Cerebellar nuclear complex (tissue), 1 donor: ENCODE results near the gene SLC22A23.

Source experiments
- DNase-seq, 2 experiments: peaks; one replicate each; lab custom pipeline; 2025; lab: John Stamatoyannopoulos, UW

SLC22A23 gene

GRCh38 chr6:3369985-3370360 is 86.9 kb downstream of the SLC22A23 start:
- DNase-seq, result no peak

DNA sequence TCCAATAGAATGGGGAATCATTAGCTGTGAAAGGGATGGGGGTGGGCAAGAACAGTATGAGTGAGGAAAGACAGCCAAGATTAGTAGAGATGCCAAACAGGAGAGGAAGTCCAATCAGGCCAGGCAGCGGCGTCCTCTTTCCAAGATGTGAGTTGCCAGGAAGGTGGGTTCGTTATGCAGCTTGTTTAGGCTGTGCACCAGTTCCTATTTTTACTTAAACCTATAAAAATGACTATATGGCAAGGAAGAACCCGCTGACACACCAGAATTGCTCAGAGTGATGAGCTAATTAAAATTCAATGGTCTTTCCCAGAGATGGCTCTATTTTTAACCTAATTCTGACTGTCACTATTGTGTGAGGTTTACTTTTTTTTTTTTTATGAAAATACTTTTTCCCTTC is 88.2 kb downstream of the SLC22A23 start:
- DNase-seq, result no peak

DNA sequence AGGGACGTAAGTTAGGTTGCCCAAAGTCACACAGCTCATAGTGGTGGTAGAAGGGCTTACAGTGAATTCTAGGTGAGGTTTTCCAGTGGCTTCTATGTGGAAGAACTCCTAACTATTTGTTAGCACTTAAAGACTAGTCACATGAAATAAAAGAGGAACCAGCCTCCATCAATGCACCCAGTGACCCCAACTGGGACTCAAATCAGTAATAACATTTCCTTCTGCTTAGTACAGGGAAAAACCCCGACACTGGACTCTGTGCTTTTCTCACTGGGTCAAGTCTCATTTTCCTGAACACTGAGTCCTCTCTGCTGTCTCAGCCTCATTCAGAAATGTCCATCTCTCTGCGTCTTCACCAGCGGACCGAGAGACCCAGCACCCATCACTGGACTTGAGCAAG is 89.2 kb downstream of the SLC22A23 start:
- DNase-seq, result no peak

GRCh38 chr6:3366596-3367413 is 90.0 kb downstream of the SLC22A23 start:
- DNase-seq, result no peak

DNA sequence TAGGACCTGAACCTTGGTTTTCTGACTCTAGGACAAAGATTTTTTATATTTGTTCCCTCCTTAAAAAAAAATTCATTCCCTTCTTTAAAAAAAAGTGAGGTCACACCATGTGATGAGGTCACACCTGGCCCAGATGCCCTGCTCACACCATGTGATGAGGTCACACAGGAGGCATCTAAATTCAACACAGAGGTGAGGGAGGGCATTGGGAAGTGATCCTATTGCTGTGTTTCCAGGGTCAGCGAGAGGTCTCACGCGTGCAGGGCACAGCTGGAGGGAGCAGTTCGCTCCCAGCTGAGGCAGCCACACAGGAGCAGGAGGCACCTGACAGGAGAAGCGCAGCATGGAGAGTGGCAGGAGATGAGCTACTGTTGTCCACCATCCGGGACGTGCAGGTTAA is 92.5 kb downstream of the SLC22A23 start:
- DNase-seq, result no peak

DNA sequence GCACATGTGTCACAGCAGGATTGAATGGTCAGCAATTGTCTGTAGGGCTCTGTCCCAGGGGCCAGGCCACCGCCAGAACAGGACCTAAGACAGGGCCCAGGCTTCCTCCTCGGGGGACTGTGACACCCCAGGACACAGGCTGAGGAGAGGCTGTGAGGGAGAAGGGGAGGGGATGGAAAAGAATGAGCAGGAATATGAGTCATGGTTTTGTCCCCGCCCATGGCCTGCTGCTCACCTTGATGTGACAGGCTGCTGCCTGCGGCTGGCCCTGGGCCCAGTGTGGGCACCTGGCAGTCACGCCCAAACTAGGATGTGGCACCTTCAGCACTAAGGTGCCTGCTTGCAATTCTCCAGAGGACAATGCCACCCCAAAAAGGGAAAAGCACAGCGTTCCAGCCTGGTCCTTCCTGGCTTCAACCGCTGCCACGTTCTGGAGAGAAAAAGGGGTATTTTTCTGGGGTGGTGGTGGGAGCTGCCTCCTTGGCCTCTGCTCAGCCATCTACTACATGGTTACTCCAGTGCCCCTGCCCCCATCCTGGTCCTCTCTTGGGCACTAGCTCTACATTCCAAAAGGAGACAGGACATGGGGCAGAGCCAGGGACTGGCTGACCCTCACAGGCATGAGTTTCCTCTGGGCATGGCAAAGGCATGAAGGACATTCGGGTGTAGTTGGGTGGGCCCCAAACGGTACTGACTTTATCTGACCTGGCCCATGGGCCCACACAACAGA is 93.4 kb downstream of the SLC22A23 start:
- no peak for DNase-seq

GRCh38 chr6:3361312-3362037 is 95.4 kb downstream of the SLC22A23 start:
- DNase-seq, result no peak

DNA sequence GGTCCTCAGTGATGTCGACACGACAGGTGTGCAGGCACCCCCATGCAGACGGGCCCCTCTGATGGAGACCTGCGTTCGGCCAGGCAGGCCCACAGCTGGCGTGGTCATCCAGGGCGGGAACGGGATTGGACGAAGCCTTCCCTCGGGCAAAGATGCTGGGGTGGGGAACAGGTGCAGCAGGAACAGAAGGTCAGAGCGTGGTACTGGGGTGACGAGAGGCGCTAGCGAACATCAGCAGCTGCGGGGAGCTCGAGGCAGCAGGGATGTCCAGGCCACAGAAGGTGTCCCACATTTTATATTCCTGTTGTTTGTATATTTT is 96.2 kb downstream of the SLC22A23 start:
- DNase-seq, result no peak

GRCh38 chr6:3359973-3360726 is 96.7 kb downstream of the SLC22A23 start:
- no peak for DNase-seq

- DNase-seq, result no peak
Measured at GRCh38 chr6:3359101-3359752, 97.6 kb downstream of the SLC22A23 start.

- no peak for DNase-seq
Measured at GRCh38 chr6:3358413-3359100, 98.3 kb downstream of the SLC22A23 start.

DNA sequence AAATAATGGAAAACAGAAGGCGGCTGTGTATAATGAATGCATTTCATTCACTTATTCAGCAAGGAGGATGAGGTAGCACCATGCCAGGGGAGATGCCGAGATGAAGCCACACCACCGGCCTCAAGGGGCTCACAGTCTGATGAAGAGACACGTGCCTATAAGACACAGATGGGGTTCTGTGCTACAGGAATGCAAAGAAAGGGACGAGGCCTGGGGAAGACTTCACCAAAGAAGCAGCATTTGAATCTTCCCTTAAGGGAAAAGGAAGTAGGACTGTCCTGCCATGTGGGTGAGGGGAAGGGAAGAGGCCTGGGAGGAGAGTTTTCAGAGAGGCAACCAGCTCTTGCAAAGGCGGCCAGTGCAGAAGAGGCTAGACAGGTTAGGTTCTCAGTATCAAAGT is 99.2 kb downstream of the SLC22A23 start:
- no peak for DNase-seq

DNA sequence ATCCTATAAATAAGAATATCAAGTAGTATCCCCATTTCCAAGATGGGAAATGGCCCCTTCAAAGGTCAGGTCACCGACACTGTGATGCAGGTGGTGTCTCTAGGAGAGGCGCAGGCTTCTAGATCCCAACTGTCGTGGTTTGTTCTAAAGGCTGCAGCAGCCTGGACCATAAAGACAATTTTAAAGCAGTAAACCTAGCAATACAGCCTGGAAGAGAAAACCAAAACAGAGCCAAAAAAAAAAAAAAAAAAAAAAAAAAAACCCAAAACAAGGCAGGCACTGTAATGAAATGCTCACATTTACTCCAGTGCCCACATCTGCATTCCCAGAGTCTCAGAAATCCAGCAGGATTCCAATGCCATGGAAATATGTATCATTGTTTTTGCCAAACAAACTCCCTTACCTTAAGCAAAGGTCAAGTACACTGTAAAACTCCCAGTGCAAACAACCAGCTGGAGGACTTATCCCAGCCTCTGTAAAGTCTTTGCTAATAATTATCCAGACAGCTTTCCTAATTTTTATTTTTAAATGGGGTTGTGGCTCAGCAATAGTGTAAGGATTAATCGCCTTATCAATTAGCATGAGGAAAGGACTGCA is 99.9 kb downstream of the SLC22A23 start:
- no peak for DNase-seq

DNA sequence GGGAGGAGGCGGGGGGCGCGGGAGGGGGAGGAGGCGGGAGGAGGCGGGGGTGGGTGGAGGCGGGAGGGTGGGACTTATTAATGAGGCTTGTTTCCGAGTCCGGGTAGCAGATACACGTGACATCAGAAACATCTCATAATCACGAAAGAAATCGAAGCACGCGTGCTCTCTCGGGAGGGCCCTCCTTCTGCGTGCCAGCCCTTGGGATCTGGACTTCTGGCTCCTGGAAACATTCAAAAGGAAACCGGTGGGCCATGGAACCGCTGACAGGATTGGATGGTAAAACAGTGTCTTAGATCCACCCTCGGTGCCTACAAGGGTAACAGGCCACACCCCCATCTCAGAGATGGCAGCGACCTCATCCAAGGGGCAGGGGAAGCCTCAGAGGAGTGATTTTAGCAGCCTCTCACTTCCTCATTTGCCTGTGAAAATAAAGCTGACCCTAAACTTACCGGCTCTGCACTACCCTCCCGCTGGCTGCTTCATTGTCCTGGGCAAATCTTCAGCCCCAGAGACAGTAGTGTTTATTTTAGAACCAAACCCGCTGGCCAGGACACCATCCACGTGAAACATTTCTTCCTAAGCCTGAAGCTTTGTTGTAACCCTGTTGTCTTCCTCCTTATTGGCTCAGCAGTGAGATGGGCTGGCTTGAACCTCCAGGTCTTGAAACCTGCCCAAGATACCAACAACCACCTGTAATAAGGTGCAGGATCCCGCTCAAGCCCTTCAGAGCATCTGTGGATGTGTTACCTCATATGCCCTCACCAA is 100.6 kb downstream of the SLC22A23 start:
- no peak for DNase-seq

DNA sequence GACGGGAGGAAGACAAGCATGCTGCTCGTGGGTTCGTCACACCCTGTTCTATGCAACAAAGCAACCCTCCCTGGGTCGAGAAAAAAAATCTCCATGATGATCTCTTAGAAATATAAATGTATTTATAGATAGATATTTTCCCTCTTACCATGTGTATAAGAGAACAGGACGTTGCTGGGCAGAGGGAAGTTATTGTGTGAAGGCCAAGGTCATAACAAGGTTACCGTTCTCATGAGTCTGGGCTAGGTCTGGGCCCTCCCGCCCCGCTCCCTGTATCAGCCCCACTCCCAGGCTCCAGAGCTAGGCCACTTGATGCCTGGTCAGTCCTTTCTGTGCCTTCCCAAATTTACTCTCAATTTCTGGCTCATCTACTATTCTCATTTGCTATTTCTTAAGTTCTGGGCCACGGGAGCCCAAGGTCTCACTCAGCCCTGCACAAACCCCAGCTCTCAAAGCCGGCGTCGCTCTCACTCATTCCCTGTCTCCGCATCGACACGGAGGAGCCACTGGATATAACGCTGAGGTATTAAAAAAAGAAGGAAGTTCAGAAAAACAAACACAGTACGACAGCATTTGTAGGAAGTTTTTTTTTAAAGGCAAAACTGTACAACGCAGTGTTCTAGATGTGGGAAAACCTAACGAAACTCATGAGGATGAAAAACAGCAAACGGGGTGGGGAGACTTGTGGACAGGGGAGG is 101.3 kb downstream of the SLC22A23 start:
- no peak for DNase-seq

DNA sequence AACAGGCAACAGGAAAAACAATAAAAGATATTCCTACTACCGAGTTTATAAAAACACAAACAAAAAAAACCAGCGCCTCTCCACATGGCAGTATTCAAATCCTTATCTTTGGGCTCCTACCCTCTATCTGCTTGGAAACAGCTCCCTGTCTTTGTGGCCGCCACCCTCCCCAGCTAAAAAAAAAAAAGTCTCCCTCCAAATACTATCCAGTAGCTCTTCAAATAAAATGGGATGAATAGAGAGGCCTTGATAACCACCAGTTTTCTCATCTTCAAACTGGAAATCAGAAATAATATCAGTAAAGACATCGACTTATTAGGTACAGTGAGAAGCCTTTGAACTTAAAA is 101.9 kb downstream of the SLC22A23 start:
- no peak for DNase-seq

DNA sequence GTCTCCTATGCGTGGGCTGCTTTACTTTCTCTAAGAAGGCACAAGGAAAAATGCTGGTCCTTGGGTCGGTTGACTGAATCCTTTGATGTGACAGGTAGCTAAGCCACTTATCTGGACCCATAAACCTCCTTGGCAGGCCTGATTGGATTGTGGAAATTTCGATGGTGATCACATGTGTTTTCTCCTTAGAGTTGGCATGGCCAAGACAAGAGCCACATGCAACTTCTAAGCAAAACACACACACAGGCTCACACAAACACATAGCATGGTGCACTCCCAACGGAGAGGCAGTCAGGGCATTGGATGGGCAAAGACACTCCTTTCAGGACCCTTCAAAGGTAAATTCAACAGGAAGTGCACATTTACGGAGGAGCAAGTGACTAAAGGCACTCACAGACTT is 102.9 kb downstream of the SLC22A23 start:
- no peak for DNase-seq

- no peak for DNase-seq
Measured at GRCh38 chr6:3353213-3353903, 103.5 kb downstream of the SLC22A23 start.

- DNase-seq, result no peak
Measured at GRCh38 chr6:3352678-3353077, 104.2 kb downstream of the SLC22A23 start.
